ENCODE data around the gene DNAJC5G.

DNAJC5G gene

GRCh38 chr2:27322301-27322765 lies 47.1 kb downstream of the DNAJC5G start:
- Histone ChIP-seq H3K36me3 (ENCODE audit: insufficient read depth, low read length) (peaks cover 3% of the 10 kb centered on the region), H3K9ac (ENCODE audit: low read depth, low read length) (peak overlapping the region; percentile 97), H3K4me1 (ENCODE audit: insufficient read depth, low read length) (peaks cover 4% of the 10 kb centered on the region), H3K9me3 (ENCODE audit: control insufficient read depth, insufficient read depth, low read length) (no peaks in the 10 kb centered on the region)

GRCh38 chr2:27322766-27323595 lies 47.7 kb downstream of the DNAJC5G start, which contains the start of gene MPV17:
MPV17 (minus strand) TSS chr2:27323097; CDS start chr2:27322517, 580 bp downstream.
- Histone ChIP-seq H3K9ac (ENCODE audit: low read depth, low read length) (peak within 1 kb of the TSS; percentile 97), H3K4me1 (ENCODE audit: insufficient read depth, low read length) (peaks cover 4% of the 10 kb centered on the region), H3K36me3 (ENCODE audit: insufficient read depth, low read length) (peaks cover 3% of the 10 kb centered on the region), H3K9me3 (ENCODE audit: control insufficient read depth, insufficient read depth, low read length) (no peaks in the 10 kb centered on the region)

GRCh38 chr2:27323596-27324285 lies 48.5 kb downstream of the DNAJC5G start:
- H3K9ac ChIP-seq (ENCODE audit: low read depth, low read length): peak overlapping the region; percentile 97
- no peaks in the 10 kb centered on the region for H3K9me3 ChIP-seq (ENCODE audit: control insufficient read depth, insufficient read depth, low read length)
- peaks cover 4% of the 10 kb centered on the region for H3K4me1 ChIP-seq (ENCODE audit: insufficient read depth, low read length)
- H3K36me3 ChIP-seq (ENCODE audit: insufficient read depth, low read length): peaks cover 8% of the 10 kb centered on the region

- peaks cover 18% of the 10 kb centered on the region for H3K36me3 ChIP-seq (ENCODE audit: insufficient read depth, low read length)
- H3K9ac ChIP-seq (ENCODE audit: low read depth, low read length): no peak overlapping the region
- peaks cover 4% of the 10 kb centered on the region for H3K4me1 ChIP-seq (ENCODE audit: insufficient read depth, low read length)
- H3K9me3 ChIP-seq (ENCODE audit: control insufficient read depth, insufficient read depth, low read length): no peaks in the 10 kb centered on the region
These were observed 49.5 kb downstream of the DNAJC5G start for GRCh38 chr2:27324720-27325119.
